ENCODE data around the gene TUBB2A.

Gene TUBB2A

GRCh38 chr6:3152689-3153088 is 4.7 kb downstream of the TUBB2A start:
- DNase-seq (ENCODE audit: low read depth), result no peak
- no peak for TF ChIP-seq CTCF (IDR thresholded peaks at IDR 0.05; ENCODE audit: control insufficient read depth, extremely low read depth, insufficient read depth)
- H3K4me3 ChIP-seq (ENCODE audit: low read depth, low read length), result no peak overlapping the region

DNA sequence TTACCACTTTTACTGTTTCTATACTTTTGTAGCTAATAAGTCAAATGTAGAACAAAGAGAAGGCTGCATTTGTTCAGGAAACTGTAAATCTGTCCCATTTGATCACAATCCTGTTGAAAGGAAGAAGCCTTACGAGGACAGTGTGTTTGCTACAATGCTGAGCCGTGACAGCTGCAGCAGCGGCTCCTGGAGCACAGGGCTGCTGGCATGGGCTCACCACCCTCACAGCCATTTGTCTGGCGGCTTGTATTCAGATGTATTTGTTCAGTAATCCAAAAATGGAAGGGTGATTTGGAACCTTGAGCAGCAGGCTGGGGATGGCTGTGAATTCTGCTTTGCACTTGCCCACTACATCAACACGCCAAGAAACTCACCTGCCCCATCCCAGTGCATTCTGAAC is 5.7 kb downstream of the TUBB2A start:
- H3K4me3 ChIP-seq (ENCODE audit: low read depth, low read length), result no peak overlapping the region
- TF ChIP-seq CTCF (IDR thresholded peaks at IDR 0.05; ENCODE audit: control insufficient read depth, extremely low read depth, insufficient read depth), result no peak

GRCh38 chr6:3147914-3148757 is 9.2 kb downstream of the TUBB2A start:
- H3K4me3 ChIP-seq (ENCODE audit: low read depth, low read length), result no peak overlapping the region
- 0 out of 2 replicates have a peak, but pooled peaks have one; percentile 20 for TF ChIP-seq CTCF (IDR thresholded peaks at IDR 0.05; ENCODE audit: control insufficient read depth, extremely low read depth, insufficient read depth)
- DNase-seq (ENCODE audit: low read depth), result no peak

More for the DNA sequence above, 5.7 kb downstream of the TUBB2A start:
- DNase-seq (ENCODE audit: low read depth), result no peak

GRCh38 chr6:3144571-3144970 is 12.8 kb downstream of the TUBB2A start:
- H3K4me3 ChIP-seq (ENCODE audit: low read depth, low read length), result no peak overlapping the region
- TF ChIP-seq CTCF (IDR thresholded peaks at IDR 0.05; ENCODE audit: control insufficient read depth, extremely low read depth, insufficient read depth), result no peak
- DNase-seq (ENCODE audit: low read depth), result no peak

DNA sequence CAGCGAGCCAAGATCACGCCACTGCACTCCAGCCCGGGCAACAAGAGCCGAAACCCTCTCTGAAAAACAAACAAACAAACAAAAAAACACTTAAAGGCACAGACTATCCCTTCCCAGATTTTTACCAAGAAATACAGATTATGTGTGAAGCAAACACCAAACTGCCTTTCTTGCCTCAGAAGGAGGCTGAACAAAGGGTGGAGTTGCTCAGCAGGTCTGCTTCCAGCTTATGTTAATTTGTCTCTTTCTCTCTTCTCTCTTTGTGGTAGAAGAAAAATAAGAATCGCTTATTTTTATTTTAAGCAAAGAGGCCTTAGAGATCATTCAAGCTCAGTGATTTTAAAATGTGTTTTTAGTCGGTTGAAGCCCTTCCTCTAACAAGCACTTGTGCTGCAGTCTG is 14.2 kb downstream of the TUBB2A start:
- H3K4me3 ChIP-seq (ENCODE audit: low read depth, low read length), result no peak overlapping the region
- DNase-seq (ENCODE audit: low read depth), result no peak
- no peak for TF ChIP-seq CTCF (IDR thresholded peaks at IDR 0.05; ENCODE audit: control insufficient read depth, extremely low read depth, insufficient read depth)

- TF ChIP-seq CTCF (IDR thresholded peaks at IDR 0.05; ENCODE audit: control insufficient read depth, extremely low read depth, insufficient read depth), result no peak
- DNase-seq (ENCODE audit: low read depth), result no peak
- H3K4me3 ChIP-seq (ENCODE audit: low read depth, low read length), result no peak overlapping the region
Observed at GRCh38 chr6:3142536-3142935, 14.8 kb downstream of the TUBB2A start.

- DNase-seq (ENCODE audit: low read depth), result no peak
- TF ChIP-seq CTCF (IDR thresholded peaks at IDR 0.05; ENCODE audit: control insufficient read depth, extremely low read depth, insufficient read depth), result no peak
- H3K4me3 ChIP-seq (ENCODE audit: low read depth, low read length), result no peak overlapping the region
Observed at GRCh38 chr6:3140201-3140600, 17.1 kb downstream of the TUBB2A start.

Measured in LNCaP clone FGC (cell line).